K562 (cell line): ENCODE measurements around the gene MADD. TPM values are rescaled to one million over a fixed set of nuclear protein-coding genes. Genes with fewer than 3 reads are reported as not detected.

Experiments
- AFF1 ChIP-seq, 2 experiments: fragments of 450-650 bp; IDR thresholded peaks; 2 replicates each; pipeline ENCODE4 v1.6.1; 2018; ENCODE audit warnings: mild to moderate bottlenecking in 2 of 2, low read depth in 1 of 2; ENCODE audit not compliant: partially characterized antibody in 2 of 2
- ATF1 ChIP-seq, 2 experiments: fragments of 450-650 bp in 1 of 2; IDR thresholded peaks; 2 replicates each; pipeline ENCODE4 v1.6.1; 2016; ENCODE audit warnings: missing compliant biosample characterization in 1 of 2, missing genetic modification characterization in 1 of 2
- ATF7 ChIP-seq: fragments of 450-650 bp; IDR thresholded peaks from 2 replicates; pipeline ENCODE4 v1.7.1; 2014; ENCODE audit warnings: mild to moderate bottlenecking, moderate library complexity
- CEBPB ChIP-seq: fragments of 450-650 bp; IDR thresholded peaks from 2 replicates; pipeline ENCODE4 v1.6.1; 2016; ENCODE audit warnings: missing genetic modification characterization, missing compliant biosample characterization
- CTBP1 ChIP-seq: fragments of 450-650 bp; IDR thresholded peaks from 2 replicates; pipeline ENCODE4 v1.6.1; 2016; ENCODE audit warnings: borderline replicate concordance
- ELF2 ChIP-seq: fragments of 250-450 bp; sonication (Bioruptor Pico); IDR thresholded peaks from 2 replicates; pipeline ENCODE4 v1.5.0; 2021; ENCODE audit warnings: mild to moderate bottlenecking
- EP300 ChIP-seq: IDR thresholded peaks from 2 replicates; pipeline ENCODE4 v1.6.1; 2012; ENCODE audit warnings: low read length, improper control_type of control experiment
- ESRRA ChIP-seq: fragments of 450-650 bp; IDR thresholded peaks from 2 replicates; pipeline ENCODE4 v1.6.1; 2014; ENCODE audit warnings: low read depth, mild to moderate bottlenecking, moderate library complexity, borderline replicate concordance
- ETS2 ChIP-seq: IDR thresholded peaks from 2 replicates; pipeline ENCODE4 v1.6.1; 2016; ENCODE audit warnings: borderline replicate concordance, missing genetic modification characterization, mild to moderate bottlenecking, moderate library complexity, missing compliant biosample characterization; ENCODE audit not compliant: poor library complexity, severe bottlenecking
- ETV1 ChIP-seq: fragments of 450-650 bp; conservative IDR thresholded peaks from 2 replicates; pipeline ENCODE4 v1.6.1; 2016; ENCODE audit warnings: missing genetic modification characterization, control low read depth, low read depth, missing compliant biosample characterization
- GTF2A2 ChIP-seq: IDR thresholded peaks from 2 replicates; pipeline ENCODE4 v1.6.1; 2016; ENCODE audit warnings: mild to moderate bottlenecking, missing genetic modification characterization, missing compliant biosample characterization
- RBM15 ChIP-seq: fragments of 200-400 bp; formaldehyde crosslinking; IDR thresholded peaks from 2 replicates; pipeline ENCODE4 v1.6.1; 2018; ENCODE audit warnings: mild to moderate bottlenecking, low read length, moderate library complexity; ENCODE audit not compliant: insufficient read depth
- RFX1 ChIP-seq: fragments of 450-650 bp; IDR thresholded peaks from 2 replicates; pipeline ENCODE4 v1.6.1; 2016; ENCODE audit warnings: mild to moderate bottlenecking, moderate library complexity
- SMAD3 ChIP-seq: fragments of 450-650 bp; formaldehyde crosslinking; conservative IDR thresholded peaks from 2 replicates; pipeline ENCODE4 v1.4.0; 2020; ENCODE audit warnings: mild to moderate bottlenecking
- SMARCA4 ChIP-seq: fragments of 450-650 bp; IDR thresholded peaks from 2 replicates; pipeline ENCODE4 v1.6.1; 2016
- TAF7 ChIP-seq: fragments of 450-650 bp; IDR thresholded peaks from 2 replicates; pipeline ENCODE4 v1.6.1; 2016; ENCODE audit warnings: missing genetic modification characterization, missing compliant biosample characterization
- XRCC4 ChIP-seq: IDR thresholded peaks from one replicate; pipeline ENCODE4 v1.6.1; 2011; ENCODE audit not compliant: insufficient read depth, insufficient read length; ENCODE audit errors: extremely low read depth
- ZNF239 ChIP-seq: fragments of 250-450 bp; sonication (Bioruptor Pico); IDR thresholded peaks from 2 replicates; pipeline ENCODE4 v1.4.0; 2020; ENCODE audit warnings: mild to moderate bottlenecking
- ZNF253 ChIP-seq: fragments of 250-450 bp; sonication (Bioruptor Pico); conservative IDR thresholded peaks from 2 replicates; pipeline ENCODE4 v1.6.1; 2021; ENCODE audit warnings: mild to moderate bottlenecking
- ZNF3 ChIP-seq: fragments of 250-450 bp; sonication (Bioruptor Pico); IDR thresholded peaks from 2 replicates; pipeline ENCODE4 v1.5.0; 2021; ENCODE audit warnings: mild to moderate bottlenecking, moderate library complexity
- ZNF639 ChIP-seq, 2 experiments: fragments of 200-800 bp in 1 of 2; sonication (Bioruptor generic) in 1 of 2; sonication (generic) in 1 of 2; formaldehyde crosslinking in 1 of 2; IDR thresholded peaks in 1 of 2; conservative IDR thresholded peaks in 1 of 2; 2 replicates each; pipeline versions ENCODE4 v1.5.0 to v1.6.1; 2016 to 2020; ENCODE audit warnings: missing compliant biosample characterization in 1 of 2, missing genetic modification characterization in 1 of 2, missing genetic modification reagents in 1 of 2
- ZNF76 ChIP-seq: fragments of 250-450 bp; sonication (Bioruptor Pico); IDR thresholded peaks from 2 replicates; pipeline ENCODE4 v1.4.0; 2020; ENCODE audit warnings: mild to moderate bottlenecking, moderate library complexity, borderline replicate concordance
- polyA plus RNA-seq, 8 experiments: library from polyadenylated mRNA; depleted of rRNA in 4 of 8; stranded (reverse) in 5 of 8; unstranded in 3 of 8; fragments of >200 nt; fragmentation: Nextera tagmentation in 2 of 8; fragmentation: Illumina TruSeq in 1 of 8; extraction: Ambion mirVana in 2 of 8; extraction: Trizol in 1 of 8; gene quantifications; 2 replicates each; pipeline versions ENCODE4 v1.2.1 to v1.2.3, GENCODE V29; 2011 to 2014; ENCODE audit warnings: inconsistent platforms in 1 of 8, missing spikeins in 1 of 8
- total RNA-seq, 7 experiments: library from RNA; depleted of rRNA in 6 of 7; stranded (reverse); fragments of >200 nt in 6 of 7; fragmentation: Illumina TruSeq in 2 of 7; extraction: Trizol in 2 of 7; gene quantifications; 2 replicates each; pipeline versions ENCODE4 v1.2.1 to v1.2.3, GENCODE V29; 2011 to 2021; ENCODE audit warnings: low replicate concordance in 1 of 7

MADD gene
- total and polyA plus RNA-seq, 9 of the 15 experiments (the other 6 are each of a cell fraction or from before 2014, with no cell fraction given), result 0.68 to 57.6 (median 33.6) TPM

GRCh38 chr11:47337229-47337924 is 67.4 kb downstream of the MADD start (continued):
- TF ChIP-seq TAF7 (no peak), XRCC4 (no peak), AFF1 (IDR thresholded peaks at IDR 0.05; ENCODE audit: low read depth in 1 of 2, partially characterized antibody in 2 of 2) (no peak), CTBP1 (peak; percentile 99), ELF2 (CRISPR knock-in tag) (no peak), GTF2A2 (tag) (no peak), ESRRA (peak; percentile 43; the same call in 1 of the 2 replicates), ATF7 (peak; percentile 48; the same call in 1 of the 2 replicates), ZNF639 (CRISPR knock-in tag; conservative IDR thresholded peaks at IDR 0.05 in 1 of 2, IDR thresholded peaks at IDR 0.05 in 1 of 2) (no peak), ETS2 (tag) (no peak), CEBPB (tag) (no peak), ETV1 (tag) (no peak), ZNF3 (no peak), SMARCA4 (no peak), ATF1 (CRISPR knock-in tag; IDR thresholded peaks at IDR 0.05) (no peak), ATF1 (tag; IDR thresholded peaks at IDR 0.05) (peak; percentile 55; the same call in 1 of the 2 replicates), ZNF239 (CRISPR knock-in tag) (no peak), ZNF253 (CRISPR knock-in tag) (no peak), ZNF76 (no peak), SMAD3 (CRISPR knock-in tag) (no peak), EP300 (peak; percentile 15; the same call in 1 of the 2 replicates), RBM15 (no peak), RFX1 (no peak)
